Activated CD8-positive, alpha-beta memory T cell treated with anti-CD3 and anti-CD28 coated beads for 36 hours (primary cell): ENCODE data around the gene FCER2. TPM values are rescaled to one million over a fixed set of nuclear protein-coding genes. Genes with fewer than 3 reads are reported as not detected.
"Not testable (repeated sequence)": the region's sequence is repeated elsewhere in the genome, so short reads cannot be mapped to it uniquely, and the experiment has no call there.

Source experiments
- CTCF ChIA-PET: fragments of 350-600 bp; sonication (Branson Sonifier 250); formaldehyde crosslinking; loops from one replicate; lab custom pipeline; 2021; ENCODE audit warnings: antibody characterized with exemption; lab: Charles Lee
- POLR2A ChIA-PET: fragments of 350-600 bp; sonication (Branson Sonifier 250); formaldehyde crosslinking; loops from one replicate; lab custom pipeline; 2021; ENCODE audit warnings: antibody characterized with exemption; lab: Charles Lee
- total RNA-seq, 2 experiments: library from RNA; stranded (reverse); gene quantifications; one replicate each; pipeline ENCODE4 v1.2.3, GENCODE V29; 2021

Gene FCER2
- total RNA-seq: 1 to 10 TPM; 1.8 to 2.5 TPM

GRCh38 chr19:7701654-7702457 lies at the start of gene FCER2:
Gene FCER2 (minus strand): TSS chr19:7702131. CDS start chr19:7699760, 2,371 bp downstream.
- ChIA-PET POLR2A (no interaction called here), CTCF (interaction anchor here (1.1 to 1.8 kb wide), 2 partner anchors 21 to 98 kb away, joined by 4 to 5 read pairs; partner anchors contain the start of gene TRAPPC5)

GRCh38 chr19:7751157-7751783 lies 49.3 kb upstream of the FCER2 start:
- ChIA-PET POLR2A (interaction anchor here (1.1 kb wide), 1 partner anchor 122 kb away, joined by 5 read pairs; the partner anchor contains the start of genes PET100 and XAB2), CTCF (interaction anchor here (0.7 to 1.0 kb wide), 2 partner anchors 44 to 71 kb away, joined by 3 read pairs; partner anchors contain the start of gene TRAPPC5)

- ChIA-PET CTCF (no interaction called here), POLR2A (no interaction called here)
These were observed 46.8 kb upstream of the FCER2 start for GRCh38 chr19:7748756-7749155.

GRCh38 chr19:7748171-7748570 lies 46.2 kb upstream of the FCER2 start:
- ChIA-PET CTCF (interaction anchor here (0.8 to 0.9 kb wide), 2 partner anchors 51 to 67 kb away, joined by 3 read pairs; partner anchors contain the start of gene TRAPPC5), POLR2A (no interaction called here)

- ChIA-PET POLR2A (no interaction called here), CTCF (interaction anchor here (0.8 to 0.9 kb wide), 2 partner anchors 52 to 66 kb away, joined by 3 read pairs; partner anchors contain the start of gene TRAPPC5)
These were observed 45.3 kb upstream of the FCER2 start, which contains the start of gene CD209 for GRCh38 chr19:7746903-7747884. Gene CD209 (minus strand): TSS chr19:7747534. CDS start chr19:7747511, 23 bp downstream.

GRCh38 chr19:7746306-7746705 lies 44.4 kb upstream of the FCER2 start:
- POLR2A ChIA-PET, CTCF ChIA-PET: not testable (repeated sequence)

- ChIA-PET CTCF (interaction anchor here (1.5 kb wide), 1 partner anchor 56 kb away, joined by 4 read pairs; no protein-coding TSS in a partner anchor), POLR2A (no interaction called here)
These were observed 43.1 kb upstream of the FCER2 start for GRCh38 chr19:7744871-7745650.

GRCh38 chr19:7744199-7744786 lies 42.4 kb upstream of the FCER2 start:
- POLR2A ChIA-PET: no interaction called here
- CTCF ChIA-PET: interaction anchor here (1.1 to 1.5 kb wide), 2 partner anchors 57 to 176 kb away, joined by 4 read pairs; no protein-coding TSS in a partner anchor

- ChIA-PET POLR2A (no interaction called here), CTCF (interaction anchor here (1.1 to 1.5 kb wide), 2 partner anchors 58 to 175 kb away, joined by 4 read pairs; no protein-coding TSS in a partner anchor)
These were observed 41.5 kb upstream of the FCER2 start for GRCh38 chr19:7743425-7743841.

GRCh38 chr19:7742991-7743390 lies 41.1 kb upstream of the FCER2 start:
- POLR2A ChIA-PET: no interaction called here
- CTCF ChIA-PET: interaction anchor here (0.6 to 1.1 kb wide), 2 partner anchors 77 to 175 kb away, joined by 4 read pairs; no protein-coding TSS in a partner anchor

GRCh38 chr19:7742575-7742974 lies 40.6 kb upstream of the FCER2 start:
- ChIA-PET CTCF (interaction anchor here (0.6 kb wide), 1 partner anchor 77 kb away, joined by 4 read pairs; no protein-coding TSS in a partner anchor), POLR2A (no interaction called here)

GRCh38 chr19:7740682-7741054 lies 38.7 kb upstream of the FCER2 start:
- POLR2A ChIA-PET: no interaction called here
- CTCF ChIA-PET: no interaction called here

- POLR2A ChIA-PET: no interaction called here
- CTCF ChIA-PET: no interaction called here
These were observed 38.1 kb upstream of the FCER2 start for GRCh38 chr19:7739801-7740681.

- CTCF ChIA-PET: interaction anchor here (1.3 kb wide), 1 partner anchor 59 kb away, joined by 5 read pairs; the partner anchor contains the start of gene TRAPPC5
- POLR2A ChIA-PET: no interaction called here
These were observed 37.4 kb upstream of the FCER2 start for GRCh38 chr19:7739211-7739755.

GRCh38 chr19:7738023-7738422 lies 36.1 kb upstream of the FCER2 start:
- CTCF ChIA-PET: interaction anchor here (1.1 to 1.3 kb wide), 2 partner anchors 15 to 57 kb away, joined by 3 to 5 read pairs; partner anchors contain the start of gene TRAPPC5

GRCh38 chr19:7737215-7737614 lies 35.3 kb upstream of the FCER2 start:
- POLR2A ChIA-PET: interaction anchor here (0.7 kb wide), 1 partner anchor 583 kb away, joined by 3 read pairs; no protein-coding TSS in a partner anchor
- CTCF ChIA-PET: no interaction called here

More at GRCh38 chr19:7738023-7738422, 36.1 kb upstream of the FCER2 start:
- POLR2A ChIA-PET: interaction anchor here (0.7 to 0.8 kb wide), 2 partner anchors 135 to 582 kb away, joined by 3 to 4 read pairs; no protein-coding TSS in a partner anchor
